NCI-H2196 (cell line): ENCODE measurements around the gene IL1RAPL1.

ENCODE experiments used
- DNase-seq: peaks from one replicate; lab custom pipeline; 2025; ENCODE audit not compliant: unreplicated experiment; lab: John Stamatoyannopoulos, UW

Gene IL1RAPL1

DNA sequence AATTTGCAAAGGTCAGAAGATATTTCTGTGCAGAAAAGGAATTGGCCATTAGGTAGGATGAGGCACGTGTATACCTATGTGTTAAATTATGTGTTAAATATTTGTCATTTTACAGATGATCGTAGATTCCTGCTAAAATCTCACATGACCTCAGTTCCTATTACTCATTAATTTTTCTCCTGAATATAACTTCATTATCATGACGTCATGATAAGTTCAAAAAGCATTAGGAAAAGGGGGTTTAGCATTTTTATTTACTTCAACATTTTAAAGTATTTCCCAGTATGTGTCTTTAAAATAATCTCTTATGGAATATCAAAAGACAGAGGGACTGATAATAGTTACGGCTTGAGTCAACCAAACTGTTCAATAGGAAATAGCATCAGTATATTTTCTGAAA, 372.8 kb downstream of the IL1RAPL1 start:
- DNase-seq, result no peak

DNA sequence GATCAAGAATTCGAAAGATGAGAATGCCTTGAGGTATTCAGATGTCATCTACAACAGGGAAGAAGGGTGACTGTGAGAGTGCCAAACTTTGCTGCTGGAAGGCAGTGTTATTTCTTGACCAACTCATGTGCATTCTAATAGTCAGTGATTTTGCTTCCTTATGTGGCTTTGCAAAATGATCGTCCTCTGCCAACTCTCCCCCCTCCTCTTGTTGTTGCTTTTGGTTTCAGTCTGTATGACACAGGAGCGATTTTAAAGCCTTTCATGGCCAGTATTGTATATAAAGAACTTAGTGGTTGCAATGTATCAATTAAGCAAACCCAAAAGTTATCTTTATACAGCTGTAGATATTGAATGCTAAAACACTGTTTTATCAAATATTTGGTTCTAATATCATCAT, 379.1 kb downstream of the IL1RAPL1 start:
- DNase-seq, result no peak

GRCh38 chrX:28969126-28969525, 381.9 kb downstream of the IL1RAPL1 start:
- DNase-seq, result no peak

- DNase-seq, result no peak
These were observed 392.6 kb downstream of the IL1RAPL1 start for GRCh38 chrX:28979877-28980276.

- no peak for DNase-seq
These were observed 394.7 kb downstream of the IL1RAPL1 start for GRCh38 chrX:28981952-28982351.

GRCh38 chrX:28988246-28988645, 401.0 kb downstream of the IL1RAPL1 start:
- DNase-seq, result no peak

GRCh38 chrX:28997706-28998463, 410.6 kb downstream of the IL1RAPL1 start:
- no peak for DNase-seq

DNA sequence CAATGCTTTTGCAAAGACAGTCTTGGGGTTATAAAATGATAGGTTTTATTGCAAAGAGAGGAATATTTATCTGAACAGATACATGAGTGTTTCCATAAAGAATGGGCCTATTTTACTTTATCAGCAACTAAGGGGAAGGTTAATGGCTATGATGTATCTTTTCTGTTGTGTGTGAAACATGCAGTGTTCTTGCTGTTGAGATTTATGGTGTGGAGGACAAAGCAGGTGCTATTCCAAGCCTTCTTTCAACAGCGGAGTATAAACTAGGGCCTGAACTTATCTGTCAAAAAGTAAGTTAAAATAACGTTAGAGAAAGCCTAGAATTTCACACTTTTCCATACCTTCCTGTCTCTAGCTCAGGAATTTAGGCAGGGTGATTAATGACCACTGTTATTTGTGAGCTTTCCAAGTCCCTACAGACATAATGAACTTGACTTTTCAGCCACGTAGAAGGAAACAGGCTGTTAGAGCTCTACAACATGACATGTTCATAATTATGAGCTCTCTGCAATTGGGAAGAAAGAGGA, 411.4 kb downstream of the IL1RAPL1 start:
- no peak for DNase-seq

GRCh38 chrX:29012867-29013266, 425.6 kb downstream of the IL1RAPL1 start:
- DNase-seq, result no peak

DNA sequence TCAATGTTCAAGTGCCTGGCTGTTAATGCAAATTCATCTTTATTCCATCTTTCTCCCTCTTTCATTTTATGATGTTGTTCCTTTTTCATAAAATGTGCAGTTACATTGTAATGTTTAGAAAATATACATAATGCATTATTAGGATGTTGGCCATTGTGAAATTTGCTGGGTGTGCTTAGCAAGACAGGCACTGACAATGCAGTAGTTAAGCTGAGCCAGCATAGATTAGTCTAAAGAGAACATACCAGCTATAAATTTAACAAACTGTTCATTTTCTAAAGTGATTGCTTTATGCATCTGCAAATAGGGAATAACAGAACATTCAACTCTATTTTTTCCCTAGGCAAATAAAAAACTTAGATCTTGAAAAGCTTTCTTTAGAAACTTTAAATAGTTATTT, 436.0 kb downstream of the IL1RAPL1 start:
- no peak for DNase-seq

DNA sequence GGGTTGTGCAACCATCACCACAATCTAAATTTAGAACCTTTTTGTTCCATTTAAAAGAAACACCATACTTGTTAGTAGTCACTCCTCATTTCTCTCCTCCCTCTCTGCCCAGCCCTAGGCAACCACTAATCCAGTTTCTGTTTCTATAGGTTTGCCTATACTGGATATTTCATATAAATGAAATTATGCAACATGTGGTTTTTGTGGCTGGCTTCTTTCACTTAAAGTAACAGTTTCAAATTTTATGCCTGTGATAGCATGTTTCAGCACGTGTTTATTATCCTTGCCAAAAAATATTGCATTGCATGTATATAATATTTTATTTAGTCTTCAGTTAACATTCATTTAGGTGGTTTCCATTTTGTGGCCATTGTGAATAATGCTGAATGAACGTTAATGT, 437.6 kb downstream of the IL1RAPL1 start:
- no peak for DNase-seq

GRCh38 chrX:29039501-29039900, 452.3 kb downstream of the IL1RAPL1 start:
- DNase-seq, result no peak

DNA sequence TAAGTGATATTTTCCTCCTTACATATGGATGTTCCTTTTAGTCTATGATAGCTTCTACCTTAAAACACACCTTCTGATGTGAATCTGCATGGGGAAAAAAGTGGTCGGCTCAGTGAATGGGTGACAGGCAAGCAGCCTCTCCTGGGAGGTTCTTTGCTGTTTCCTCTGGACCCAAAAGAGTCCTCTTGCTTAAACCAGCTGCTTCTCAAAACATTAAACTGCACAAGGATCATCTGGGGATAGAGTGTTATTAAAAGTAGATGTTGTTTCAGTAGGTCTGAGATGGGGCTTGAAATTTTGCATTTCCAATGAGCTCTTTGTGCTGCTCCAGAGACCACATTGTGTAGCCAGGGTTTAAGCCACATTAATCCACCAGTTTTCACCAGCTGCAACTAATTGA, 452.9 kb downstream of the IL1RAPL1 start:
- DNase-seq, result no peak

GRCh38 chrX:29042341-29042740, 455.1 kb downstream of the IL1RAPL1 start:
- no peak for DNase-seq

GRCh38 chrX:29043746-29044145, 456.5 kb downstream of the IL1RAPL1 start:
- DNase-seq, result no peak

DNA sequence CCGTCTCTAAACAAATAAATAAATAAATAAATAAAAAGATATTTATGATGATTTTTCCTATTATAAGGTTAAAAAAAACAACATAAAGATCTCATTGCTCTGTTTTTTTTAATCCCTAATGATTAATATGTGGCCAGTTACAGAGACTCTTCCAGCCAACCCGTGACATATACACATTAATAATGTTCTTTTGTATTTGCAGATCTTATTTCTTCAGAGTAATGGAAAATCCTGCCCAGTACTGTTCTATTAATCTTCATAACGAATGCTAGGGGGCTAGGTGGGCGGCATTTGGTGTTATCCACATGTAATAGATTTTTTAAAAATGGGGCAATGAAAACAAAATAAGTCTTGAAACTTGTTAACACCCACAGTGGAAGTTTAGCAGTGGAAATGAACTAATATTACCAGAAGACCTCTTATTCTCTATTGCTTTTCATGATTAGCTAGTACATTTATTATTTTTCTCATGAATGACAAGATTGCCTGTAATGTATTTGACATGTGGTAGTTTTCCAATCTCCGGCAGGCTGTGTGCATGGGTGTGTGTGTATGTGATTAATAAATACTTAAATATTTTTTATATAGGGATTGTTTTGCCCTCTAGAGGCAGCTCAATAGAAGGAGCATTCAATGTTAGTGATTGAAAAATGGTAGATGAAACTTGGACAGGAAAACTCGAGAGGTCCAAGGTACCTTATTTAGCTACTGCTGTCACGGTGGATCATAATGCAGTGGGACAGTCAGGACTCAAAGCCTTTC, 457.4 kb downstream of the IL1RAPL1 start:
- DNase-seq, result no peak

DNA sequence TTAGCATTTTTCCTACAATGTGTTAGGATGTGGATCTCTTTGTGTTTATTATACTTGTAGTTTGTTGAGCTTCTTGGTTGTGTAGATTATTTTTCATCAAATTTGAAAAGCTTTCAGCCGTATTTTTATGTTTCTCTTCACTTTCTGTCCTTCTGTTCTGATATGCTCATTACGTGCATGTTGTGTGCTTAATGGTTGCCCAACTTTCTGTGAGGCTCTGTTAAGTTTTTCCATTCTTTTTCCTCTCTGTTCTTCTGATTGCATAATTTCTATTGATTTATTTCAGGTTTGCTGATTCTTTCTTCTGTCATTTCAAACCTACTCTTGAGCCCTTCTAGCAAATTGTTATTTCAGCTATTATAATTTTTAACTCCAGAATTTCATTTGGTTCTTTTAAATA, 478.2 kb downstream of the IL1RAPL1 start:
- no peak for DNase-seq

- no peak for DNase-seq
These were observed 479.3 kb downstream of the IL1RAPL1 start for GRCh38 chrX:29066516-29066915.

GRCh38 chrX:29067351-29067750, 480.1 kb downstream of the IL1RAPL1 start:
- DNase-seq, result no peak

DNA sequence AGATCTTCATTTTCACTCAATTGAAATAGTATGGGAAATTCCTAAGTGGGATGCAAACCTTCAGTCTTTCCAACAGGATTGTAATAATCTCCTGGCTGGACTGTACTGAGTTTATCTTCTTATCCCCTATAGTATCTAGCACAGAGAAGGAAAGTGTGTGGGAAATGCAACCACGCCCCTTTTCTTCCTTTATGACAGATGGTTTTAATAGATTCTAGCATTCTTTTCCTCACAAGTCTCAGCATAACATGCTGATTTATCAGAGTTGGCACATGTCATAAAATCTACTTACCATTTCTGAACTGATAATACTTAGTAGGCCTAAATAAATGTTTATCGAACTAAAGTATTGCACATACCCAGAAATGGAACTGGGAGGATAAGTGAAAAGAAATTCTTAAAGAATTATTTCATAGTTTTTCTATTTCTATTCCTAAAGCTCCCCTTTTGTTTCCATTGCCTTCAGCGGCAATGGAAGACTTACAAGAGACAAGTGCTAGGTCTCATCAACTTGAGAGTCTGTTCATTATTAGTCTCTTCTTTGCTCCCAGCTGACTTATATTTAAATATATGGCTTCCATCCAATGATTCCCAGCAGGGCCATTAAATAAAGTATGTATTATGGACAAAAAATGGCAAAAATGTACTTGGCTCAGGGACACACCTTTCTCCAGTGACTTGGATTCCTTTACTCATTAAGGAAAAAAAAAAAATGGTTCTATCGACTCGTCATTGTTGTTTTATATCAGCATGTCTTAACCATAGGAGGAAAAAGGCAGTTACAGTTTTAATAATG, 484.5 kb downstream of the IL1RAPL1 start:
- DNase-seq, result no peak

GRCh38 chrX:29082558-29082957, 495.3 kb downstream of the IL1RAPL1 start:
- no peak for DNase-seq
